Upper lobe of left lung (tissue), 6 donors: ENCODE measurements around the gene MMP12. TPM values are rescaled to one million over a fixed set of nuclear protein-coding genes. Genes with fewer than 3 reads are reported as not detected.
"Not testable (repeated sequence)": the region's sequence is repeated elsewhere in the genome, so short reads cannot be mapped to it uniquely, and the experiment has no call there.

ENCODE experiments used
- ATAC-seq, 2 donors: fragments of 200-7000 bp; cut with Tn5 transposase; one replicate each; pipeline ENCODE4 v1.9.1; 2022; ENCODE audit warnings: mild to moderate bottlenecking in 2 of 2, moderate library complexity in 2 of 2; ENCODE audit not compliant: low FRiP score in 2 of 2
- DNase-seq, 2 donors: peaks; one replicate each; pipeline ENCODE4 v3.0.0-alpha.2; 2019 to 2020
- H3K27ac ChIP-seq, 4 donors: fragments of 200-600 bp; sonication (generic); one replicate each; pipeline ENCODE4 v1.5.1; 2016 to 2019
- H3K27me3 ChIP-seq, 4 donors: fragments of 200-600 bp; sonication (generic); one replicate each; pipeline ENCODE4 v1.5.1; 2017 to 2019
- H3K36me3 ChIP-seq, 4 donors: fragments of 200-600 bp; sonication (generic); one replicate each; pipeline ENCODE4 v1.5.1; 2016 to 2019
- H3K4me1 ChIP-seq, 4 donors: fragments of 200-600 bp; sonication (generic); one replicate each; pipeline ENCODE4 v1.5.1; 2018 to 2019
- H3K4me3 ChIP-seq, 4 donors: fragments of 200-600 bp; sonication (generic); one replicate each; pipeline ENCODE4 v1.5.1; 2017 to 2019; ENCODE audit warnings: mild to moderate bottlenecking in 2 of 4, moderate library complexity in 1 of 4
- H3K9me3 ChIP-seq, 4 donors: fragments of 200-600 bp; sonication (generic); one replicate each; pipeline ENCODE4 v1.5.1; 2018 to 2019
- EP300 ChIP-seq, 4 donors: sonication (generic); formaldehyde crosslinking; IDR thresholded peaks; one replicate each; pipeline ENCODE4 v1.5.1; 2017; ENCODE audit warnings: antibody characterized with exemption in 4 of 4, control low read depth in 2 of 4
- POLR2A ChIP-seq, 4 donors: fragments of 450-650 bp; IDR thresholded peaks; one replicate each; pipeline ENCODE4 v1.5.1; 2016 to 2017; ENCODE audit warnings: antibody characterized with exemption in 4 of 4, mild to moderate bottlenecking in 2 of 4
- POLR2AphosphoS5 ChIP-seq, 2 donors: sonication (generic); formaldehyde crosslinking; IDR thresholded peaks; one replicate each; pipeline ENCODE4 v1.5.1; 2017; ENCODE audit warnings: antibody characterized with exemption in 2 of 2
- WGBS, 2 donors: methylation state at CpG; one replicate each; pipeline ENCODE4 v1.1.5; 2017 to 2018; 5-methylcytosine and 5-hydroxymethylcytosine counted together
- total RNA-seq, 6 donors: library from RNA; depleted of rRNA in 4 of 6; stranded (reverse); fragments of >200 nt in 4 of 6; gene quantifications; one replicate each; pipeline versions ENCODE4 v1.1.0 to v1.2.1, GENCODE V29; 2016 to 2021
- TF ChIP-seq, protein P1 (sequence below), 6 experiments: fragments of 450-650 bp in 4 of 6; fragments of 200-600 bp in 2 of 6; sonication (generic) in 2 of 6; IDR thresholded peaks; one replicate each; pipeline ENCODE4 v1.5.1; 2016 to 2019; ENCODE audit warnings: antibody characterized with exemption in 6 of 6
- donor health status: DM: no; HTN: no; CAD: no; lungs with moderate emphysema.
- donor health status: DM: no; HTN: yes; CAD: no; lungs with severe emphysema.

The MMP12 gene
- total RNA-seq, 6 donors from 2014 or later, result 0.29 TPM; not detected in 5

GRCh38 chr11:102912482-102912830, 37.7 kb upstream of the MMP12 start:
- no peak overlapping the region for H3K27ac ChIP-seq
- ATAC-seq (no peak), DNase-seq (no peak)
- no peaks in the 10 kb centered on the region for H3K4me1 ChIP-seq
- H3K36me3 ChIP-seq, result no peaks in the 10 kb centered on the region
- no peak for TF ChIP-seq POLR2AphosphoS5 (IDR thresholded peaks at IDR 0.05)
- TF ChIP-seq POLR2A (IDR thresholded peaks at IDR 0.05), result no peak
- no peak for TF ChIP-seq EP300 (IDR thresholded peaks at IDR 0.05)
- TF ChIP-seq, protein P1, sequence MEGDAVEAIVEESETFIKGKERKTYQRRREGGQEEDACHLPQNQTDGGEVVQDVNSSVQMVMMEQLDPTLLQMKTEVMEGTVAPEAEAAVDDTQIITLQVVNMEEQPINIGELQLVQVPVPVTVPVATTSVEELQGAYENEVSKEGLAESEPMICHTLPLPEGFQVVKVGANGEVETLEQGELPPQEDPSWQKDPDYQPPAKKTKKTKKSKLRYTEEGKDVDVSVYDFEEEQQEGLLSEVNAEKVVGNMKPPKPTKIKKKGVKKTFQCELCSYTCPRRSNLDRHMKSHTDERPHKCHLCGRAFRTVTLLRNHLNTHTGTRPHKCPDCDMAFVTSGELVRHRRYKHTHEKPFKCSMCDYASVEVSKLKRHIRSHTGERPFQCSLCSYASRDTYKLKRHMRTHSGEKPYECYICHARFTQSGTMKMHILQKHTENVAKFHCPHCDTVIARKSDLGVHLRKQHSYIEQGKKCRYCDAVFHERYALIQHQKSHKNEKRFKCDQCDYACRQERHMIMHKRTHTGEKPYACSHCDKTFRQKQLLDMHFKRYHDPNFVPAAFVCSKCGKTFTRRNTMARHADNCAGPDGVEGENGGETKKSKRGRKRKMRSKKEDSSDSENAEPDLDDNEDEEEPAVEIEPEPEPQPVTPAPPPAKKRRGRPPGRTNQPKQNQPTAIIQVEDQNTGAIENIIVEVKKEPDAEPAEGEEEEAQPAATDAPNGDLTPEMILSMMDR (IDR thresholded peaks at IDR 0.05), result no peak
- no peaks in the 10 kb centered on the region for H3K27me3 ChIP-seq
- 80 to 83% methylated on average over 2 of the region's 2 CpGs for WGBS, 2 donors
- no peaks in the 10 kb centered on the region for H3K9me3 ChIP-seq
- H3K4me3 ChIP-seq, result no peak overlapping the region

- no peaks in the 10 kb centered on the region for H3K27me3 ChIP-seq
- WGBS, 2 donors, result 89 to 90% methylated on average over 13 of the region's 13 CpGs
- H3K36me3 ChIP-seq, result no peaks in the 10 kb centered on the region
- H3K27ac ChIP-seq, result no peak overlapping the region
- ATAC-seq, result no peak
- no peaks in the 10 kb centered on the region for H3K4me1 ChIP-seq
- DNase-seq, result no peak
- TF ChIP-seq POLR2A (IDR thresholded peaks at IDR 0.05) (no peak), POLR2AphosphoS5 (IDR thresholded peaks at IDR 0.05) (no peak), EP300 (IDR thresholded peaks at IDR 0.05) (no peak)
- TF ChIP-seq, protein P1 (IDR thresholded peaks at IDR 0.05), result no peak
- no peaks in the 10 kb centered on the region for H3K9me3 ChIP-seq
- H3K4me3 ChIP-seq, result no peak overlapping the region
Observed at GRCh38 chr11:102911758-102912481, 37.1 kb upstream of the MMP12 start.

DNA sequence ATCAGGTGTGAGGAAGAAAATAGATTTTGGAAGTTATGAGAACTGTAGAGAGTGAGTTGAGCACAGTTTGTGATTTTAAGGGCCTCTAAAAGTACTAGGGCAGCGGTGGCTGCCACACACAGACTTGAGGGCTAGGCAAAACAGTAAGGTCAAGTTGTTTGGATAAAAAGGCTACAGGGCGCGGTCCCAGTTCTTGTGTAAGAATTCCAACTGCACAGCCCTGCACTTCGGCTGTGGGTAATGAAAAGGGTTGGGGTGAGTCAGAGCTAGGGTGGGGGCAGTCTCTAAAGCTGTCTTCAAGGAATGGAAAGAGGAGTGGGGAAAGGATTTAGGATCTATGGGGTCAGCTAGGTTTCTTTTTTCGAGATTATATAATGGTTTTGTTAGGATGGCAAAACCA, 31.1 kb upstream of the MMP12 start:
- not testable (repeated sequence) for H3K27ac ChIP-seq, H3K4me1 ChIP-seq, H3K9me3 ChIP-seq, H3K36me3 ChIP-seq, H3K4me3 ChIP-seq, H3K27me3 ChIP-seq, ATAC-seq
- DNase-seq, result peak in 1 of 2 donors; percentile 77
- 69 to 83% methylated on average over 5 of the region's 5 CpGs for WGBS, 2 donors

DNA sequence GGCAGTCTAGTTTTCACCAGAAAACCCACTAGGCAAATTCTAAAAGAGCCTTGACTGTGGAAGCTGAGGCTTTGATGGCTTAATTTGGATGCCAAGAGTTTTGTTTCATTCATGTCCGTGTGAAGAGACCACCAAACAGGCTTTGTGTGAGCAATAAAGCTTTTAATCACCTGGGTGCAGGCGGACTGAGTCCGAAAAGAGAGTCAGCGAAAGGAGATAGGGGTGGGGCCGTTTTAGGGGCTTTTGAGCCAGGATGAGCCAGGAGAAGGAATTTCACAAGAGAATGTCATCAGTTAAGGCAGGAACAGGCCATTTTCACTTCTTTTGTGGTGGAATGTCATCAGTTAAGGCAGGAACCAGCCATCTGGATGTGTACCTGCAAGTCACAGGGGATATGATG, 29.1 kb upstream of the MMP12 start:
- not testable (repeated sequence) for DNase-seq, H3K4me3 ChIP-seq, H3K4me1 ChIP-seq, H3K36me3 ChIP-seq, H3K27me3 ChIP-seq, ATAC-seq, H3K9me3 ChIP-seq, H3K27ac ChIP-seq
- WGBS, 2 donors, result 79 to 86% methylated on average over 5 of the region's 5 CpGs

DNA sequence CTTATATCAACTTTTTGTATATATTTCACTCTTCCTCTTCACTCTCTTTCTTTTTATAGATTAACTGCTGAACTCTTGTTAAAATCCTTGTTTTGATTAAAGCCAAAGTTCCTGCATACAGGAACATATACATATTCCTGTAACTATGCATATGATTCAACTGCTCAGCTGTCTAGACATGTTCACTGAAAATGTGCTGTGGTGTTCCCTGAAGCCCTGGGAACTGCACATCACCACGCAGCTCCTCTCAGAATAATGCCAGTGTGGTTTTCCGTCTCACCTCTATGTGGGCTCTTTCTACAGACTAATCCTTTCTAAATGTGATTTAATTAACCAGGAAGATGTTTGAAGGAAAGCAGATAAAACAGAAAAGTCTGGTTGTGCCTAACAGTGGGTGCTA, 25.6 kb upstream of the MMP12 start:
- no peaks in the 10 kb centered on the region for H3K36me3 ChIP-seq
- WGBS, 2 donors, result 93 to 94% methylated on average over 2 of the region's 2 CpGs
- H3K27ac ChIP-seq, result no peak overlapping the region
- peaks cover 0 to 6% (median 0%) of the 10 kb centered on the region in 4 donors for H3K9me3 ChIP-seq
- no peaks in the 10 kb centered on the region for H3K4me1 ChIP-seq
- TF ChIP-seq POLR2AphosphoS5 (IDR thresholded peaks at IDR 0.05), result no peak
- TF ChIP-seq, protein P1 (IDR thresholded peaks at IDR 0.05), result no peak
- TF ChIP-seq EP300 (IDR thresholded peaks at IDR 0.05), result no peak
- no peak for TF ChIP-seq POLR2A (IDR thresholded peaks at IDR 0.05)
- ATAC-seq (no peak), DNase-seq (no peak)
- no peaks in the 10 kb centered on the region for H3K27me3 ChIP-seq
- H3K4me3 ChIP-seq, result no peak overlapping the region

DNA sequence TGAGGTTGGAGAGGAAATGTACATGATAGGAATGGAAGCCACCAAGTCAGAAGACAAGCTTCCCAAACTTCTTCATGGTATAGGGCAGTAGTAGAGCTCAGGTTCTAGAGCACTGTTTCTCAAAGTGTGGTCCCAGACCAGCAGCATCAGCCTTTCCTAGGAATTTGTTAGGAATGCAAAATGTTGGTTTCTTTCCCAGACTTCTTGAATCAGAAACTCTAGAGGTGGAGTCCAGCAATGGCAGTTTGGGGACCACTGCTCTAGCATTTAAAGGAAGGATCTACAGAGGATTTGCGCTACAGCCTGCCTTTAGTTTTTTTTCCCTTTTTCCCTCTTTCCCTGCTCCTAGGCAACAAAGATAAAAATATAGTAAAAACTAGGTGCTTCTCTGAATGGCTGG, 17.0 kb upstream of the MMP12 start:
- DNase-seq (no peak), ATAC-seq (no peak)
- H3K27me3 ChIP-seq, result no peaks in the 10 kb centered on the region
- H3K27ac ChIP-seq, result no peak overlapping the region
- TF ChIP-seq EP300 (IDR thresholded peaks at IDR 0.05) (no peak), POLR2A (IDR thresholded peaks at IDR 0.05) (no peak), POLR2AphosphoS5 (IDR thresholded peaks at IDR 0.05) (no peak)
- TF ChIP-seq, protein P1 (IDR thresholded peaks at IDR 0.05), result no peak
- 96 to 100% methylated on average over 1 of the region's 1 CpG for WGBS, 2 donors
- no peaks in the 10 kb centered on the region for H3K36me3 ChIP-seq
- H3K4me3 ChIP-seq, result no peak overlapping the region
- peaks cover 0 to 6% (median 0%) of the 10 kb centered on the region in 4 donors for H3K9me3 ChIP-seq
- H3K4me1 ChIP-seq, result no peaks in the 10 kb centered on the region
